RPMI7951 (cell line): ENCODE results near the gene SMARCA2. TPM values are rescaled to one million over a fixed set of nuclear protein-coding genes. Genes with fewer than 3 reads are reported as not detected.

ENCODE experiments used
- DNase-seq: peaks from one replicate; pipeline ENCODE4 v3.0.0-alpha.2; 2012; ENCODE audit warnings: low read depth
- total RNA-seq: library from RNA; depleted of rRNA; stranded (reverse); fragments of >200 nt; shearing (Covaris generic); gene quantifications from 2 replicates; pipeline ENCODE4 v1.2.3, GENCODE V29; 2014; rRNA removed

Gene SMARCA2
- total RNA-seq, result 38.5 and 64.2 TPM in 2 replicates

DNA sequence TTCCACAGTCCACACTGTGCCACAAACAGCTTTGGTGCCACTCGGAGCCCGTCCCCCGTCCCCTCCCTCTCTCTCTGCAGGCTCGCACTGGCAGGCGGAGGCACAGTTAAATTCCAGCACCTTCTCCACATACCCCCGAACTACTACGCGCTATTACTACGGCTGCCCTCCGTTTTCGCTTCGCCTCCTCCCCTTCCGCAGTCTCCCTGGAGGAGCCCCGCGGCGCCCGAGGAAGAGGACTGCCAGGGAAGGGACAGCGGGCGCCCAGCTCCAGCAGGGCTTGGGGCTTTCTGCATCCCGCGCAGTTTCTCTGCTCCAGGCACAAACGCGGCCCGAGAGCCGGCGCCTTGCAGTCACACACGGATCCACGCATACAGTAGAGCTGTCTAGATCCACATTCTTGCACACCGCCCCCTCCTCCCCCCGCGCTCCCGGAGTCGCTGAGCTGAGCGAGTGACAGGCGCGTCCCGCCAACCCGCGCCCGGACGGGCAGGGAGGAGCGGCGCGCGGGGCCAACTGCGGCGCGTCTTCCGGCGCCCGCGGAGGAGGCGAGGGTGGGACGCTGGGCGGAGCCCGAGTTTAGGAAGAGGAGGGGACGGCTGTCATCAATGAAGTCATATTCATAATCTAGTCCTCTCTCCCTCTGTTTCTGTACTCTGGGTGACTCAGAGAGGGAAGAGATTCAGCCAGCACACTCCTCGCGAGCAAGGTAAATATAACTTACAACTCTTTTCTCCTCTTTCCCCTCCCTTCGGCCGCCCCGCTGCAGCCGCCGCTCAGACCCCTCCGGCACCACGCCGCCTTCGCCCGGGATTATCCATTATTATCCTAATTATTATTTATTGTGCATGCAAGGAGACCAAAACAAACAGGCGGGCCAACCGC lies at the start of gene SMARCA2:
SMARCA2 (plus strand) TSS at position 652 of the 885 bp plus-strand sequence. CDS start 13,676 bp downstream, outside the sequence.
- peak; percentile 94 for DNase-seq

DNA sequence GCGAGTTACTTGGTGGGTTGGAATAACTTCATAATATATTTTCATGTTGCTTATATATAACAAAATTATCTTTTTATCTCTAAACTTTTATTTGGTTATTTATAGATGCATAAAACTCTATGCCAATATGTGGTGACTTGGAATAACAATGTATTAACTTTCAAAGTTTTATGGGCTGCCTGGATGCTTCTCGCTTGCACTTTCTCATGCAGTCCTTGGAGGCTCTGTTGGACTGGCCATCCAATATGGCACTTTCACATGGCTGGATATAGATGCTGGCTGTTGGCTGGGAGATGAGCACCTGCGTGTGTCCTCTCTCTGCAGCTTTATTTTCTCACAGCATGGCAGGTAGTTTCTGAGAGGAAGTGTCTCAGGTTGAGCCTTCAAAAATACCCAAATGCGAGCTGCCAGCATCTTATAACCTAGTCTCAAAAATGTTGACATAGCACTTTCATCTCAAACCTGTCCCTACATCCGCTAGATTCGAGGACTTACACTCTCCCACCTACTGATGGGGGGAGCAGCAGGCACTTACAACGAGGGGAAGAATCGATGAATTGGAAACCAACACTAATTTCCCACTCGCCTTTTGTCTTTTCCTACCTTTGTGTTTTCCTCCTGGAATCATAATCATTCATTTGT lies 48.3 kb upstream of the SMARCA2 start:
- no peak for DNase-seq

DNA sequence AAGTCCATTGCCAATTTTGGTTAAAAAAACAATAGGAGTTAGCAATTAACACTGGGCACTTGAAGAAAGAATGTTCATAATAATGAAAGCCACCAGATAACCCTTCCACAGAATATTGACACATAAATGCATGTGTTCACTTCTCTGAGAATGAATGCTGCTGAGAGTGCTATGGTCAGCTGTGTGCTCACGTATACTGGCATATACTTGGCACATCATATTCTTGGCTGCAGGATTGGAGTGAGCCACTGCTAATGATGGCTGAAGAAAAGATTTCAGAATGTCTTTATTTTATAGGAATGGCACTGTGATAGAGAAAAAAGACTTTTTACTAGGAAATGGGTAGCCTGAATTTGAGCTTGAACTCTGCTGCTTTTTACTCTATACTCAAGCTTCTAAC lies 46.0 kb upstream of the SMARCA2 start:
- no peak for DNase-seq

DNA sequence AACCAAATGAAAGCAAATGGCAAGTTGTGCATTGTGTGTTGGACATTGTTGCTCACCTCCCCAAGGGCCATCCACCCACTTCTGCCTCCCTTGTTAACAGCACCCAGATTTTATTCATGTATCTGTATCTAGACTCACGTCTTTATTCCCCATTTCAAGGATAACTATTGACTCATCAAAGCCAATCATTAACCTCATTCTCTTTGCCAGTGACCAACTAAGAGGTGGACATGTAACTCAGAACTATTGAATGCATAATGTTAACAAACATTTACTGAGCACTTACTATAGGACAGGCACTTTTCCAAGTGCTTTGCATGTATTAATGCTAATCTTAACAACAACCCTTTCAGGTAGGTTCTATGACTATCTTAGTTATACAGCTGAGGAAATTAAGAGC lies 45.2 kb upstream of the SMARCA2 start:
- no peak for DNase-seq

DNA sequence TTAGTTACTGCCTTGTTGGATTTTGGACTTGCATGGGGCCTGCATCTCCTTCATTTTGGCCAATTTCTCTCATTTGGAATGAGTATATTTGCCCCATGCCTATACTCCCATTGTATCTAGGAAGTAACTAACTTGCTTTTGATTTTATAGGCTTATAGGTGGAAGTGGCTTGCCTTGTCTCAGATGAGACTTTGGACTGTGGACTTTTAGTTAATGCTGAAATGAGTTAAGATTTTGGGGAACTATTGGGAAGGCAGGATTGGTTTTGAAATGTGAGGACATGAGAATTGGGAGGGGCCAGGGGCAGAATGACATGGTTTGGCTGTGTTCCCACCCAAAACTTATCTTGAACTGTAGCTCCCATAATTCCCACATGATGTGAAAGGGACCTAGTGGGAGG lies 42.5 kb upstream of the SMARCA2 start:
- no peak for DNase-seq

DNA sequence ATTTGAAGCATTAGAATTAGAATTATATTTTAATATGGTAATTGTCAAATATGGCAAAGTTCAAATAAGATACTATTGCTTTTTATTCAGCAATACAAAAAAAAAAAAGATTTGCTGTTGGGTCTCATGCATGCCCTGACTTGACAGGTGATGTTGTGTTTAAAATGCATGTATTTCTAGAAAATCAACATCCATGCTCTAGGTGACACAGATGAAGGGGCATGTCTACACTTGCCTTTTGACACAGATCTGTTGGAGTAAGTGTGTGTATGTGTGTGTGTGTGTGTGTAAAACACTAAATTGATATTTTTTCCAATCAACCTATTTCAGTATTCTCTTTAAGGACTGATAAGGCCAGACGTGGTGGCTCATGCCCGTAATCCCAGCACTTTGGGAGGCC lies 38.1 kb upstream of the SMARCA2 start:
- DNase-seq, result no peak

DNA sequence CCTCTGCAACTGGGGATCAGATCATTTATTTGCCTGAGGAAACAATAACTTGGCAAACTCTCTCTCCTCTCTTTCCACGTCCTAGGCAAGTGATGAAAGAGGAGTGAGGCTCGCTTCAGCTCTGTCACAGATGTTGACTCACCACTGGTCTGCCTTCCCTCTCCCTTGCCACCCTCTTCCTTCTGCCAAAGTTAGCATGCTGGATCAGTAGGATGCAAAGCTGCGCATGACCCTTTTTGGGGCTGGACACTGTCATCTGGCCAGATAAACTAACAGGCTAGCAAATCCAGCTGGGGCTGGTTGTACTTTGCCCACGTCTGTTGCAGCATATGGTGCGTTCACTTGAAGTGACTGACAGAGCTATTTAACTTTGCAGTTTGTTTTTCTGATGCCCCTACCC lies 36.2 kb upstream of the SMARCA2 start:
- peak; percentile 66 for DNase-seq

DNA sequence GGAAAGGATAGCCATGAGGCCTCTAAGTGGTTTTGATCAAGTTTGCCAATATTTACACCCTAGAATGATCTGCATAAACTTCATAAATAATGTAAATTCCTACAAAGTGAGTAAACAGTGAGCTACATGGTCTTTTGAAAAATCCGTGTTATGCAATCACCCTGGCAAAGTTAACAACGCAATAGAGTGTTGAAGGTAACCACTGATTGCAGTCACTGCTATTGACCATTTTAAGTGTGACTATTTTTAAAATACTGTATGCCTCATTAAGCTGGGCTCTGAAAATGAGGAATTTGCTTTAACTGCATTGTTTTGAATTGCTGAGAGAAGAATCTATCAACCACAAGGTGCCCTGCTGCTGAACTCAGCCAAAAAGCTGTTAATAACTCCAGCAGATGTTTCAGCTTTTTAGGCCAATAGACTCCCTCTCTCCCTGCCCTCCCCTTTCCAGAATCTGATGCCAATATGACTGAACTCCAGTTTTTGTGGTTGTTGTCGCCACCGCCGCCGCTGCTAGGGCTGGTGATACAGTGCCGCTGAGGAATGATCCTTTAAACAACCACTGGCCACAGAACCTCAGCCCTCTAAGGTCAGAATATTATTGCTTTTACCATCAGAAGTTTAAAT lies 35.3 kb upstream of the SMARCA2 start:
- DNase-seq, result peak; percentile 64

DNA sequence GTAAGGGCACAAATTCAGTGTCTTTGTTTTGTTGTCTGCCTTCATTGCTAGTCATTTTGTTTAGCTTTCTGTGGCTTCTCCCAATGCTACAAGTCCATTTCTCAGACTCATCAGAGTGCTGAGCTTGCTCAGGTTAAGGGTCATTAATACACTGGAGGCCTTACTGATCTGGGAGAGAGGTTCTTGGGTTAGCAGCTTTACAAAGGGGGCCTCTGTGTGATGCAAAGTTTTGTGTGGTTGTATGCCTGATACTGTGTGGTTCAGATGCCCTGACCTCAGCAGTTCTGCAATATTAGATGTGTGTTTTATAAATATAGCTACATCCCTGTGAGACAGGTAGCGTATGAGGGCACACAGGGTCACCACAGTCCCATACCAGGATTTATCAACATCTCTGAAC lies 34.8 kb upstream of the SMARCA2 start:
- DNase-seq, result no peak

DNA sequence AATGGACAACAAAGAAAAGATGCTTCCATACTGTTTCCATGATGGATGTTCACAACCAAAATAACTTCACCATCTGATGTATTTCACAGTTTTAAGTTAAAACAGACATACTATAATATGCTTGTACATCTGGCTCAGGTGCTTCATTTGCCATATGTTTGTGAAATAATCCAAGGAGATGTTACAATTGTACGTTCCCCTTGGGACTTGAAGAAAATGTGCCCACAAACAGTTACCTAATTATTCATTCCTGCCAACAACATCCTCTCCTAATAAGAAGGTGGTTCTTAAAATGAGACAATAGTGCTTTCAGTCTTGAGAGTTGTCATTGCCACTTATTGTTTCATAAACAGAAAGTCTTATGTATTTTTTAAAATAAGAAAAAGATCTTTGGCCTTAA lies 33.1 kb upstream of the SMARCA2 start:
- no peak for DNase-seq

DNA sequence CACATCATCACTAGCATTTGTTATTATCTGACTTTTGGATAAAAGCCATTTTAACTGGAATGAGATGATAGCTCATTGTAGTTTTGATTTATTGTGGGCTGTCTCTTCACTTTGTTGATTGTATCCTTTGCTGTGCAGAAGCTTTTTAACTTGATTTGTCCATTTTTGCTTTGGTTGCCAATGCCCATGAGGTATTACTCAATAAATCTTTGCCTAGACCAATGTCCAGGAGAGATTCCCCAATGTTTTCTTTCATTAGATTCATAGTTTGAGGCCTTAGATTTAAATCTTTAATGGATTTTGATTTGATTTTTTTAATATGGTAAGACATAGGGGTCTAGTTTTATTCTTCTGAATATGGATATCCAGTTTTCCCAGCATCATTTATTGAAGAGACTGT lies 28.8 kb upstream of the SMARCA2 start:
- no peak for DNase-seq

DNA sequence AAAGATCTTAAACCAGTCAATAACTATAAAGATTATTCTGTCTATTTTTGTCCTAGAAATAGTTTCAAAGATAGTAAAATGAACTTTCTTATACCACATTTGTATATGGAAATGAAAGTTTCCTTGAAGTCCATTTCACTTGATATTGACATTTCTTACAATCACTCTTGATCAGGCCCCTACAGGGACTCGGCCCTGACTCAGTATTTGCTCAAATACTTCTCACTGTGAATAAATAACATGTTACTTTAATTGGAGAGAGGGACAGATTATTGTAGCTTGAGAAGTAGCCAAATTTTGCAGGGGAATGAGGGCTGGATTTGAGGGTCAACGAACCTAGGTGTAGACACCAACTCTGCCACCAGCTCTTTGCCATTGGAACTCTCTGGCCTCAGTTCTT lies 25.6 kb upstream of the SMARCA2 start:
- DNase-seq, result no peak

DNA sequence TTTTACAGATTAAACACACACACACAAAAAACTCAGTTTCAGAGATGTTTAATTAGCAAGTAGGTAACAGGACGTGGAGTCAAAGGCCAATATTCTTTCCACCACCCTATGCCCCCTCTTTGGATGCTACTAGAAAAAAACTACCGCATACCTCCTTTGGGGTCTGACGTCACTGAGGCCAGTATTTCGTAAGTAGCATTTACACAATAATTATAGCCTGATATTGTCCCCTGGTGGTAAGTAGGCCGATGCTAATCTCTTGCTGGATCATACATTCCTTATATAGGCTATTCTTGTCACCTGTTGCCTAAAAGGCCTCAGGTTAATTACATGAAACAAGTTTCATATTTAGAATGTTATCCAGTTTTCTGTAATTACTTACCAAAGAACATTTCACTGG lies 21.0 kb upstream of the SMARCA2 start:
- no peak for DNase-seq

DNA sequence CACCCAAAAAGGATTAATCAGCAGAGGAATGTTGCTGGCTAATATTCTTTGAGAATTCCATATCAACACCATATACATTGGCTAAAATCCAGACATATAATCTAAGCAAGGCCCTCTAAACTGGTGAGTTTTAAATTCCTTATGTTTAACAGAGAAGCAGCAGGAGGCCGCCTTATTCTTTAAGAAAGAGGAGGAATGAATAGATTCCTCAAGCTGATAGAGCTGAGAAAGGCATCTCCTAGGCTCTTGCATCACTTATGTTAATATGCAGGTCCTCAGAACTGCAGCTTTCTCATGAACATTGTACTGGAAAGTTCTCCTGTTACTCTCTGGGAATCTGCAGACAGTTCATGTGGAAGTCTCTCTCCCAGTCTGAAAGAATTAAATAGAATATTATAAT lies 20.1 kb upstream of the SMARCA2 start:
- DNase-seq, result no peak

DNA sequence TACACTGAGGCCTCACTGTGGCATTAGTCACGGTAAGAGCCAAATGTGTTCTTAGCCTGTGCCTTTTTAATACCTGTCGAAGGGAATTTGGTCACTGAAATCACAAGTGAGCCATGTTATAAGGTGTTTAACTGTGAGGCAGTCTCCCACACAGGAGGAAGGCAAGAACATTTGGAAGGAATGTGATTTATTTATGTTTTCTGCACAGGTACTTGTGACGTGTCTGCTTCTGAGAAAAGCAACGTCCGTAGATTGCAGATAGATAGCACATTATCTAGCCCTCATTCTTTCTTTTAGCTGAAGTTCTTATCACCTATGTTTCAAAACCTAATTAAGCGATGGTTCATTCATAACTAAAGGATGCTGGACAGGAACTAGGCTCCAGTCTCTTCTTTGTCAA lies 19.0 kb upstream of the SMARCA2 start:
- no peak for DNase-seq

DNA sequence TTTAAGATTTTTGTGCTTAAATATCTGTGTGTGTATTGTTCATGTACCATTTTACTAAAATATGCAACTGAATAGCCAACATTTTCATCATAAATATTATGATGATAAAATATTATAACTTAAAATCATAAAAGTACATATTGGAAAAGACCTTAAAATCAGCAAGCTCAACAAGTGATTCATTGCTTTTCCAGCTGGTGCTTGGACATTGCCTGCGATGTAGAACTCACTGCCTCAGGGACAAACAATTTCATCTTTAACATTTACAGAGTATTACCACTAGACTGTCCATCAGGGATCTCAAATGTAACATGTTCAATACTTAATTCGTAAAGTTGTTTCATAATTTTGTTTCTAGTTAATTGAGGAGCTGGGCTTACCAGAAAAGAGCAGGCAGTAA lies 17.5 kb upstream of the SMARCA2 start:
- DNase-seq, result no peak

DNA sequence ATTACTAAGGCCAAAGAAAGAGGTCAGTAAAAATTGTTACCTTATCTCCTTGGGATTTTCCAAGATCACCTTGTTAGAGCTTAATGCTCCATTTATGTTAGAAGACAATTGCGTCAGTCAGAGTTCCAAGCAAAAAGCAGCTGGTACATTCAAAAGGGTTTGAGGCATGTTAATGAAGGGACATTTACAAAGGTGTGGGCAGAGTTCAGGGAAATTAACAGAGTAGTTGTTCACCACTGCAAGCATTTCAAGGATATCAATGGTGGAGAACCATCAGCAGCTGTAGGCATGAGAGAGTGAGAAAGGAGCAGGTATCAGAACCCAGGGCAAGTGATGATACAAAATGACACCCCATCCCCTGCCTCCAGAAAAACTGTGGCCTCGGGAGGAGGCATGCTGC lies 17.0 kb upstream of the SMARCA2 start:
- no peak for DNase-seq

DNA sequence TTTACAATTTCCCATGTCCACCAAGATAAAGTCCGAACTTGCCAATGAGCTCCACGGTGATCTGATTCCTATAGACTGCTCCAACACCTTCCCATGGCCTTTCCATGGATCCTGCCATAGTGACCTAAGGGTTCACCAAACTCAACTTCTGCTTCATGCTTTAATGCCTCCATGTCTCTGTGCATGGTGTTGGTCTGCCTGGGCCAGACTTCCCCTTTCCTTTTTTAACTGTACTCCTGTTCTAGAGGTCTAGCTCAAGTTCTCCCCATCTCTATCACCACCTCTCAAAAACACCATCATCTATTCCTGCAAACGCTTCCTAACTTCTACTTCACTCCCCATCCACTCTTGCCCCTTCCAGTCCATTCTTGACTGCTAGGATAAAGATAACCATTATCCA lies 14.8 kb upstream of the SMARCA2 start:
- no peak for DNase-seq

DNA sequence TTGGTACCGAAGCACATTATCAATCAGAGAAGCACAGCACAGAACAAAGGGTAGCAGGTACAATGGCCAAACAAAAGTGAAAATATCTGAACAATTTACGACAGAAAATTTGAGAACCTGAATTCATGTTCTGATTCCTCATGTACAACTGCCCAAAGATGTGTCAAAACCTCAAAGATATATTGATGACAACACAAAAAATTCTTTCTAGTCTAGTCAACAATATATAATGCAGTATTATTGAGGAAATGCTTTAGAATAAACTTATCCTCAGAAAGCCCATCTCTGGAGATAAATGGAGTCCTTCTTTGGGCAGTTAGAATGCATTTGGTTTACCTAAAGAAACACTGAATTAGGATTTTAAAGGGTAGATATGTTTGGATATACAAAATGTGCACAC lies 6.8 kb upstream of the SMARCA2 start:
- no peak for DNase-seq

DNA sequence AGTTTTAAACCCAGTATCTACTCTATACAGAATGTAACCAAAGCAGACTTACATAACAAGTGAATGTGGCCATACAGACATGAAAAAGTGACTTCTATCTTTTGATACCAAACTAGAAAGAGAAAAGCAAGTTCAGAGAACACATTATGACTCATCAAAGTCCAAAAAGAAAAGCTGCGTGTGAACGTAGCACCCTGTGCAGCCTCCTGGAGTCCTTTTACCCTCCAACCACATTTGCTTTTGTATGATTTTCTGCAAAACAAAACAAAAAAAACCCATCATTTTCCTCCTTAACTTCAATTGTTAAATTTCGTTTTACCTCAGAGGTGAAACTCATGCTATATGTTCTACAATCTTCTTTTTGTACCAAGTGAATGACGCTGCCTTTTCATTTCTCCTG lies 2.8 kb upstream of the SMARCA2 start:
- no peak for DNase-seq

DNA sequence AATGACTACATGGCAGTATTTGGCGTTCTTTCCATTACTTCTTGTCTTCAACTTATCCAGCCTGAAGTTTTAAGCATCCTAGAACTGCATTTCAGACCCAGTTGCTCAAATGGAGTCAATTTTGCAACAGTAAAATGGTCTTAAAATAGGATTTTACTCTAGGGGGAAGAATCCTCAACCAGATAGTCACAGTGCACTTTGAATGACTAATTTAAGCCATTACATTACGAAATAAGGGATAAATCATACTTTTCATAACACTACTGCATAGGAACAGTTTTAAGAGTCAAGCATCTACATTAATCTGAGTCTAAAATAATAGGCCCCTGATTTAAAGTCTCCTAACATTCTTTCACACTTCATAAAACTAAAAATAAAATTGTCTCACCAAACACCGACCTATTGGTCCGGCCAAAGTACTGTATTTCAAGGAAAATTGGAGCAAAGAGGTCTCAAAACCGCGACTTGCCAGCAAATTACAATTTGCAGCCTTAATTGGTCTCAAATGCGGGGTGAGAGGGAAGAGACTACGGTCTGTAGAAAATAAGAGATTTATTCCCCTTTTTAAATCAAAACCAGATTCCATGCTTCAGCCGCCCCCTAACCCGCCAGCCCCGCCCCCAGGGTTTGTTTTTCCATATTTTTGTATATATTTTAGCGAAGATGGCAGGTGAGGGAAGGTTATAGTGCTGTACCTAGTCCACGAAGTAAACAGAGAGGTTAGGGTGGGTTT lies 1.2 kb upstream of the SMARCA2 start:
- no peak for DNase-seq
